HG03139 (cell line): ENCODE results near the gene COMMD6.

Experiments used
- ATAC-seq: cut with Tn5 transposase; IDR thresholded peaks from one replicate; pipeline ENCODE4 v1.9.1; 2021; ENCODE audit not compliant: unreplicated experiment

The COMMD6 gene

DNA sequence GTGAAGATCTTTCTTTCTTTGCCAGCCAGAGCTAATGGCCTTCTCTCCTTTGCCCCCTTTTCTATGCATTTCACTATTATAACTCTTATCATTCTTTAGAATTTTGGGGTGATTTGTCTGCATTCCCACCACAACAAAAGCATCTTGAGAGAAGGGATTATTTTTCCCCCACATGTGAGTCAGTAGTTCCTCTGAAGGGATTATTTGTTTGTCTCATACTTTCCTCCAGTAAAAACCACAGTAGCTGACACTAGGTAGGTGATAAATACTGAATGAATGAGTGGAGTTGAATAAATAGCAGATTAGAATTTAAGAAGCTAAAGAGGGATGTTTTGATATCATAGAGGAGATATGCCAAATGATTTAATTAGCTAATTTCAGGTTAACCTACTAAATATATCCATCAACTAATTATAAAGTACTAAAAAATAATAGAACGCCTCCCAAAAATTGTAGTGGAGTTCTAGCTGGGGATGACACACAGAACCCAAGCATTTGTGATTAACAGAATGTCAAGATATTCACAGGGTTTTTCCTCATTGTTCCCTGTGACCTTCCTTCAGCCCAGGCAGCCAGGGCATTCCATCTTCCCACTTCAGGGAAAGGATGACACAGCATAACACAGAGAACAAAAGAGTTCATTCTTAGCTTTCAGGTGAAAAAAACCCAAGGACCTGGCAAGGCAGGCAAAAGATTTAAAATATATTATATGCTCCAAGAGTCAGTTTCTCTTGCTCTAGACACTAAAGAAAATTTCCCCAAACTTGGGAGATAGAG lies 52.2 kb downstream of the COMMD6 start:
- no peak for ATAC-seq

- no peak for ATAC-seq
Measured at GRCh38 chr13:75482820-75483079, 54.9 kb downstream of the COMMD6 start.

DNA sequence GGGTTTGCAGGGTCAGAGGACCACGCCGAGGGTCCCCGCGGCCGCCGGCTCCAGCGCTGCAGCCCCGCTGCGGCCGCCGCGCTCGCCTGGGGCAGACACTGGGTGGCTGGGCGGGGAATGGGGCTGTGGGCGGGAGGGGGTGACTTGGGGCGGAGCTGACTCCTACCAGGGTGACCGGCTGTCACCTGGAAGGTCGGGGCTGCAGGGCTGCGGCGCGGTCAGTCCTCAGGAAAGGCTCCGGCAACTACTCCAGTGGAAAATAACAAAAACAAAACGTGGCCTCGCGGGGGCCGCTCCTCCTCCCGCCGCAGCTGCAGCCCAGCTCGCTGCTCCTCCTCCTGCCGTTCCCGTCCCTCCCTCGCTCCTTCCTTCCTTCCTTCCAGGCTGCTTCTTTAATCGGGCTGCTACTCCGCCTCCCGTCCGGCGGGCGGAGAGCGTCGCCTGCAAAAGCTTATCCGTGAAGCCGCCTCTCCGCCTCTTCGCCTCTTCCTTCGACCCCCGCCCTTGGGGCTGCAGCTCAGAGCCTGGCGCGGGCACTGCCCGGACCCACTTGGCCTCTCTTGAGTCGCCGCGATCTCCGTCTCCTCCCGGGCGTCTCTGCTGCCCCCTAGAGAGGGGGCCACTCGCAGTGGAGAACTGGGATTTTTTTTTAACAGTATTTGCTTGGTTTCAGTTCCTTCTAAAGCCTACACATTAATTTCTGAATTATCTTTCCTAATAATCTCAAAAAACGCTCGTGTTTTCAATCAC lies 55.4 kb downstream of the COMMD6 start, which contains the start of gene TBC1D4:
Gene TBC1D4 (minus strand): TSS at position 100 of the 750 bp plus-strand sequence. CDS start 402 bp downstream, outside the sequence.
- peak; percentile 73 for ATAC-seq

- ATAC-seq = peak; percentile 28
Measured at GRCh38 chr13:75481176-75482069, 56.2 kb downstream of the COMMD6 start.

- ATAC-seq = peak; percentile 0
Measured at GRCh38 chr13:75480671-75481175, 56.9 kb downstream of the COMMD6 start.

GRCh38 chr13:75479102-75479740 lies 58.4 kb downstream of the COMMD6 start:
- ATAC-seq = no peak

- no peak for ATAC-seq
Measured at GRCh38 chr13:75478659-75479058, 59.0 kb downstream of the COMMD6 start.
